HG03039 (cell line): ENCODE data around the gene USP49.

Source experiments
- ATAC-seq: cut with Tn5 transposase; IDR thresholded peaks from one replicate; pipeline ENCODE4 v1.9.1; 2021; ENCODE audit warnings: mild to moderate bottlenecking, moderate library complexity; ENCODE audit not compliant: unreplicated experiment

The USP49 gene

DNA sequence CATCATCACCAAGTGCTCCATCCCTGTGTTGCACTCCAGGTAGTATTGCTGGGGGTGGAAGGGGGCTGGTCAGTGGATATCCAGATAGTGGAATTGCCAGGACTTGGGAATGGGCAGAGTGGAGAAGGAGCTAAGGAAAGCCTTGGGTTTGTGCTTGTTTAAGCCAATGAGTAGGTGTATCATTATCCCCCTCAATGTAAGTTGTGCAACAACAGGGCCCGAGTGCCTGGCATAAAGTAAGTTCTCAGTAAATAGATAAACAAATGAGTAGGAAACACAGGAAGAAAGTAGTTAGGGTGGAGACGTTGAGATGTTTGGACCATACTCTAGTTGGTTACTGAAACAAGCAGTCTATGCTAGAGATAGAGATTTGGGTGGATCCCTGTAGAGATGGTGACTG is 36.6 kb upstream of the USP49 start:
- ATAC-seq: no peak

- ATAC-seq: no peak
Observed at GRCh38 chr6:41929924-41930323, 34.7 kb upstream of the USP49 start.

DNA sequence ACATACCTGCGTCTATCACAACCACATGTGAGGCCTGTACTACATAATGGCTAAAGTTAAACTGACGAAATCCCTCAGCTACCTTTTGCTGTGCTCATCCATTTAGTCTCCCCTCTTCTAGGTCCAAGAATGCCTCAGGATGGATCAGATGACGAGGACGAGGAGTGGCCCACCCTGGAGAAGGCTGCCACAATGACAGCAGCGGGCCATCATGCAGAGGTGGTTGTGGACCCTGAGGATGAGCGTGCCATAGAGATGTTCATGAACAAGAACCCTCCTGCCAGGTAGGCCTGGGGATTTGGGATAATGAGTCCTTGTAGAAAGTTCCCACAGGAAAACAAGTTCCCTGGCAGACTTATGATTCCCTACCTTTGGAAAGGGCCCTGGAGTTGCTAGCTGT is 32.1 kb upstream of the USP49 start:
- no peak for ATAC-seq

- no peak for ATAC-seq
Observed at GRCh38 chr6:41922154-41922553, 27.0 kb upstream of the USP49 start.

- no peak for ATAC-seq
Observed at GRCh38 chr6:41921712-41921998, 26.5 kb upstream of the USP49 start.

DNA sequence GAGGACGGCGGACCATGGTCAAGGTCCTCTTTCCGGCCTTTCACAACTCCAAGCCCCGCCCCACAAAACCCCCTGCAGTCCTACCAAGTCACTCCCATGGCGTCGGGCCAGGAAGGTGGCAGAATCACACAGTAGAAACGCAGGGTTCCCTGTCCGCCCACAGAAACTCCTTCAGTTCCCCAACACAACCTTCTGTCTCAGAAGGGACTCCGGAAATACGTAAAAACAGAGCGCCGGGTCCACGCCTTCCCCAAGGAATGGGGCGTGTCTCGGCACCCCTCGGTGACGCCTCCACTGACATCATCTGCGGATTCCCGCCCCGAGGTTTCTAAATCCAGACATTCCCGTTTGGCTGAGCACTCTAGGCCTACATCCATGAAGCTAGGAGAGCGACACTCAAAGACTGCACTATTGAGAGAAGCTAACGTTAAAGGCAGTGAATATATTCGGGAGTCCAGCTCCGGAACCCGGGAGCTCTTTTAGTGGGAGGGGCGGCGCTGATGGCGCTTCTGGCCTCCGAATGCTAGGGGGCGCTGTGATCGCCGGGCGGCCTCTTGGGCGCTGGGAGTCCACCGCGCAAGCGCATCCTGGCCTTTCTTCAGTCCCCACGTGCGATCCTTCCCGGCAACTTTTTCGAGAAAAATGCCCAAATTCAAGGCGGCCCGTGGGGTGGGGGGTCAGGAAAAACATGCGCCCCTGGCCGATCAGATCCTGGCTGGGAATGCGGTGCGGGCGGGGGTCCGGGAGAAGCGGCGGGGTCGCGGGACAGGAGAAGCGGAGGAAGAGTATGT is 25.9 kb upstream of the USP49 start, which contains the start of the genes BYSL and MED20:
Gene BYSL, plus strand, starts transcription at position 579 of the 791 bp plus-strand sequence. Its CDS starts 64 bp downstream, at position 643.
Gene MED20, minus strand, starts transcription at position 219 of the 791 bp plus-strand sequence. Its CDS starts 121 bp downstream, at position 98.
- peak; percentile 86 for ATAC-seq

GRCh38 chr6:41917528-41917927 is 22.4 kb upstream of the USP49 start:
- ATAC-seq: no peak

GRCh38 chr6:41914869-41915530 is 19.8 kb upstream of the USP49 start:
- ATAC-seq: no peak

- no peak for ATAC-seq
Observed at GRCh38 chr6:41914343-41914742, 19.2 kb upstream of the USP49 start.

DNA sequence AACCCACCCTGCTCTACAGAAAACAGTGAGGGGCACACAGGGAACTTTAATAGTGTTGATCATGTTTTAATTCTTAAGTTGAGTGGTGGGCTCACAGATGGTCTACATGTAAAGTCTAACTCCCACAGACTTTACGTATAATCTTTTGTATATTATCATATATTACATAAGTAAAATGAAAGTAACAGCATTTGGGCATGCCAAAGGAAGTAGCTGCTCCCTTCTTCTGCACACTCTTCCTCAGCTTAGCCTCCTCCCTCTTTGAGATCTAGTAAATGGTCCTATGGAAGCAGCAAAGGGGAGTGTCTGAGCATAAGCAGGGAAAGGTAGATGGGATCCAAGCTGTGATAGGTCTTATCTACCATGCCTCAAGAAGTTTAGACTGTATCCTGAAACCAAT is 14.6 kb upstream of the USP49 start:
- ATAC-seq: no peak

GRCh38 chr6:41901882-41902519 is 6.8 kb upstream of the USP49 start:
- ATAC-seq: no peak

- ATAC-seq: no peak
Observed at GRCh38 chr6:41900861-41901260, 5.7 kb upstream of the USP49 start.

GRCh38 chr6:41896281-41896680 is 1.1 kb upstream of the USP49 start:
- ATAC-seq: no peak

GRCh38 chr6:41894366-41895299 is 542 bp downstream of the USP49 start:
- ATAC-seq: peak; percentile 27

GRCh38 chr6:41892921-41893564 is 2.1 kb downstream of the USP49 start:
- ATAC-seq: no peak

GRCh38 chr6:41887331-41887751 is 7.8 kb downstream of the USP49 start:
- ATAC-seq: no peak

GRCh38 chr6:41885930-41886329 is 9.2 kb downstream of the USP49 start:
- no peak for ATAC-seq

DNA sequence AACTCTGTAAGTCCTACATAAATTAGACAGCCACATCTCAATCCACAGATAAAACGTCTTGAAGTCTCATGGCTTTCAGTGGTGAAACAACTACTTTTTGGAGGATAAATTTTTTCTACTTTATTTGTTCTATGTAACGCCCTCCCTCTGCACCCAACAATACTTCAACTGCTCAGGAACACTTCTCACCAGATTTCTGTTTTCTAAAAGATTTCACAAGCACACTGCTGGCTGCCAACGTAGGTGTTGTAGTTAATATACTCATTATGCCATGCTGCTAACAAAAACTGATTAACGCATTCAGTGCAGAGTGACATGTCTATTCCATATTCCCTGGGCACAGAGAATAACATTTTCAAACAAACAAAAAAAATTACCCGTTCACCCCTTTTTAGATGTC is 10.2 kb downstream of the USP49 start:
- ATAC-seq: no peak

- ATAC-seq: no peak
Observed at GRCh38 chr6:41881506-41881905, 13.7 kb downstream of the USP49 start.

DNA sequence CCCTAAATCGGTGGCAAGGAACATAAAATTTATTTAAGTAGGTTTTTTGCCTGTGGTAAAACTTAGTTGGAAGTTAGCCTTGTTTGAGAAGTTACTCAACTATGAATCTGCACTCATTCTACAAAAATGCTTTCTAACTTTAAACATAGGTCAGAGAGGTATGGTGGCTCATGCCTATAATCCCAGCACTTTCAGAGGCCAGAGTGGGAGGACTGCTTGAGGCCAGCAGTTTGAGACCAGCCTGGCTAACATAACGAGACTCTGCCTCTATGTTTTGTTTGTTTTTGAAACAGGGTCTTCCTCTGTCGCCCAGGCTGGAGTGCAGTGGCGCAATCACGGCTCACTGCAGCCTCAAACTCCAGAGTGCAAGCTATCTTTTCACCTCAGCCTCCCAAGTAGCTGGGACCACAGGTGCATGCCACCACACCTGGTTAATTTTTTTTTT is 16.2 kb downstream of the USP49 start:
- no peak for ATAC-seq
